Dedifferentiated amniotic fluid mesenchymal stem cell (primary cell): ENCODE measurements around the gene FAM53B.

Experiments used
- DNase-seq: peaks from one replicate; pipeline ENCODE4 v3.0.0-alpha.2; 2016; ENCODE audit errors: extremely low spot score

The FAM53B gene

DNA sequence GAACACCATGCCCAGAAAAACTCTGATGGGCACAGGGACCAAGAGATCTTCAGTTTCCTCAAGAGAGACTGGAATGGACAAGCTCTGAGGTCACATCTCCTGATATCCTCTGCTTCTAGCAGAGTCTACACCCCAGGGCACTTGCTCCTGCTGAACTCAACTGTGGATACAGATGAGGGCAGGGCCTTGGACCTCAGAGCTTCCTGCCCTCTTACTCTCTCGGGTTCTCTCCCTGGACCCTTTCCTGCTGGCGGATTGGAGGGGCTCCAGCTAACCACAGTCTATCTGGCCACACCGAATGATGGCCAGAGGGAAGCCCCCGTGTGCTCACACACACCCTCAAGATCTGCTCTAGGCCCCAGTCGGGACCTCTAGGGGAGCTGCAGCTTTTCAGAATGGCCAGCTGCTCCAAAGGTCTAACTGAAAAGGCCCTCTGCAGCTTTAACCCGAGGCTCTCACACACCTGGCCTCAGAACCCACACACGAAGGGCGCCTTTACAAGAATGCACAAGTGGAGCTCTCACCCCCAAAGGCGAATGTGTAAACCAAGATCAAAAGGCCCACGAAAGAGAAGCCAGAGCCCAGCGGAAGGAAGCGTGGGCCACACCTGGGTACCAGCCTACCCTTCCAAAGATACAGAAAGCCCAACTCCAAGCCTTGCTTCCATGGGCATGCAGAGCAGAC, 65.5 kb downstream of the FAM53B start:
- no peak for DNase-seq

DNA sequence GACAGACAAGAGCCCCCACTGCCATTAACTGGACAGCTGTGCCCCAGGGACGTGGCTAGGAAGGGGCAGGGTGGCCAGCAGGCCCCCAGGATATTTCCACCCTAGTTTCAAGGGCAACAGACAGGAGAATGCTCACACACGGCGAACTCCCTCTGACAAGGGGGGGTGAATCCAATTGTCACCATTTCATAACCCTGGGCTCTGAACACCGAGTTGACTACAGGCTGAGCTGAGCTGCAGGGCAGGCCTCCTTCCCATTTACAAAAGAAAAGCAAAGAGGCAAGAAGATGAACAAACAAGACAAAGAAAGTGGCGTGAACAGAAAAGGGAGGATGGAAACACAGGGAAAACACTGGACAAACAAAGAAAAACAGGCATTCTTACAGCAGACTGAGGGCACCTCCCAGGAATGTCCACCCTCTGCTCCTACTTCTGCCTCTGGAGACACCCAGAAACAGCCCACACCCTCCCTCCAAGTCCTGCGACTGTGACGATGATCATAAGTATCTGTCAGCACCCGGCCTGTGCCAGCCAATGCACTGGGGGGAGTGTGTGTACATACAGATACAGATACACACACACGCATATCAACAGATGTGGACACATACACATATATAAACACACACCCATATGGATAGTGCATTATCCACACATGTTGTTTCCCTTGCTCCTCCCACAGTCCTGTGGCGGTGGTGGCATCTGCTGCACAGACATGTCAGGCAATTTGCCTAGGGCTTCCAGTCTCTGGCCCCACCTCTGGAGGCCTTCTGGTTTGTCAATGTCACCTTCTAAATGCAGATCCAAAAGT, 66.2 kb downstream of the FAM53B start:
- peak; percentile 31 for DNase-seq

GRCh38 chr10:124677293-124677699, 66.9 kb downstream of the FAM53B start:
- DNase-seq, result no peak

- DNase-seq, result no peak
Observed at GRCh38 chr10:124676416-124677062, 67.6 kb downstream of the FAM53B start.

DNA sequence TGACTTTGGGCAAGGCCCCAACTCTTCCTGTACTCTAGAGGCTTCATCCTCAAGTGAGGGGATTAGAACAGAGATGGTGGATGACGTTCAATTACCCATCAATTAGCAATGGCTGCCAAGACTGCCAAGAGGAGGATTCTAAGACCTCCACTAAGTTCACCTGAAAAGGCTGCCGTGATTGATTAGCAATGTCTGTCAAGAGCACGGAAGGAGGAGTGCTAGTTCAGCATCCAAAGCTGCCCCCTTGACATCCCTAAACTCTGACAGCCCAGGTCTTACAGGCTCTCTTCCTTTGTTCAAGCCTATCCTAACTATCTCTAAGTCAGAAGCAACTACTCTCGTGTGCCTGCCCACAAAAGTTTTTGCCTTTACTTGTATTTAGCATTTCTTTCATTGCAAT, 68.4 kb downstream of the FAM53B start:
- no peak for DNase-seq

DNA sequence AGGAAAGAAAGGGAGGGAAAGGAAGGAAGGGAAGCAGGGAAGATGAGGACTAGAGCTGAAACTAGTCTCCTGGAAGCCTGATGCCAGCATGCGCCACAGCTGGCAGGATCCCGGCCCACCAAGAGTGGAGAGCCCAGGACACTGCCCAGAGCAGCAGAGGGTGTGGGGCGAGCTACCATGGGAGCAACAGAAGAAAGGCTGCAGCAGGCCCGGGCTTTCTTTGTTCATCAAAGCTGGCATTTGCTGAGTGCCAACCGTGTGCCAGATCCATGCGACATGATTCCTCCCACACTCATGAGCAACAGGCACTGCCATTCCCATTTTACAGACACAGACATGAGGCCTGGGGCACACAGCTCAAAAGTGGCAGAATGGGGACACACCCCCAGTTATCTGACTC, 68.9 kb downstream of the FAM53B start:
- DNase-seq, result no peak

DNA sequence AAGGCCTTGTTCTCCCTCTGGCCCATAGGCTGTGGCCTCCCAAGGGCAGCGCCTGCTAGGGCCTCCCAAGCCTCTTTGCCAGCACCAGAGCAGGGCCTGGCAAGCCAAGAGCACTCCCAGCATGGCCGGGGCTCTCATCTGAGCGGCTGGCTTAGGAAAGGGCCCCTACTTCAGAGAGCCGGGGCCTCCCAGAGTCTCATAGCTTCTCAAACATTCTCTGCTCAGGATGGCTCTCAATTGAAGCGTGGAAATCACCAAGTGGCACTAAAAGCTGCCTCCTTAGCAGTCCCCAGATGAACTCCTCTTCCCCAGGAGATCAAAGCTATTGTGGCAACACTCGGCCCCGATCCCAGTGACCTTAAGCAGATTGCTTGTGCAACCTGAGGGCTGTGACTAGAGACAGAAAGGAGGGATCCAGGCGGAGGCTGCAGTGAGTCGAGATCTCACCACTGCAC, 69.4 kb downstream of the FAM53B start:
- DNase-seq, result no peak

GRCh38 chr10:124672181-124672638, 72.0 kb downstream of the FAM53B start:
- no peak for DNase-seq

- DNase-seq, result no peak
Observed at GRCh38 chr10:124671486-124672075, 72.6 kb downstream of the FAM53B start.

DNA sequence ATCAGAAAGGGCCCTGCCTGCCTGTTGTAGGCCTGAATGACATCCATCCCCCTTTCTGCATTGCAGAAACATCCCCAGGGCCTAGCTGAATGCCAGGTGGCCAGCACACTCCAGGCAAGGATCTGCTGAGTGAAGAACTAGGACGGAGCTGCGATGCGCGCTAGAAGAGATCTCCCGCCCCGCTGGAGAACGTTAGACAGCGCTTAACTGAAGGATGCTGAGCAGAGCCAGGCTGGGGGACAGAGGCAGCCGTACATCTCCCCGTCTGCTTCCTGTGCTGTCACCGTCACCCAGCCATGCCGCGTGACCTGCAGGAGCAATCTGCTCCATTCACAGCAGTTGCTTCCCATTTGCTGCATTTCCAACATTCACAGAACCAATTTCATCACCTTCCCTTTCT, 73.3 kb downstream of the FAM53B start:
- DNase-seq, result no peak

- no peak for DNase-seq
Observed at GRCh38 chr10:124669824-124670654, 74.1 kb downstream of the FAM53B start.

- DNase-seq, result no peak
Observed at GRCh38 chr10:124669141-124669823, 74.9 kb downstream of the FAM53B start.

DNA sequence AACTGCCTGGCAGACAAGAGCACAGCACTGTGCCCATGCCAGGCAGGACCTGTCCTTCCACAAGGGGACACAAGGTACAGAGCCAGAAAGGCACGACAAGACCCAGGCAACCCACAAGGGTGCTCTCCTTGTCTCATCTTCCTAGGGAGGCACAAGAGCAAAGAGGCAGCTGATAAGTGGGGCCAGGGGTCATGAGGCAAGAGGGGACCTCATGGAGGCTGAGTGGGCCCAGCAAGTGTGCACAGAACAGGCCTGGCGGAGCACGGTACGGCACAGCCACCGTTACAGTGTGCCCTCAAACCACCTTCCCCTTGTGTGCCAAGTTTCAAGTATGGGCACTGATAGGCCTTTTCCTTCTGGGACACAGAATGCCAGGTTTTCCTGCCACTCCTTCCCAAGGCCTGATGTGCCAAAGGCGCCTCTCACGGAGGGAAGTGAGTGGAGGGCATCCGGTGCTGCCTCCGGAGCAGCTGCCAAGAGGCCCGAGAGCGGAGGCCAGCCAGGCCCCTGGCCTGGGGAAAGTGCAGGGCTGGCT, 75.6 kb downstream of the FAM53B start:
- no peak for DNase-seq

GRCh38 chr10:124667425-124668345, 76.5 kb downstream of the FAM53B start:
- no peak for DNase-seq

DNA sequence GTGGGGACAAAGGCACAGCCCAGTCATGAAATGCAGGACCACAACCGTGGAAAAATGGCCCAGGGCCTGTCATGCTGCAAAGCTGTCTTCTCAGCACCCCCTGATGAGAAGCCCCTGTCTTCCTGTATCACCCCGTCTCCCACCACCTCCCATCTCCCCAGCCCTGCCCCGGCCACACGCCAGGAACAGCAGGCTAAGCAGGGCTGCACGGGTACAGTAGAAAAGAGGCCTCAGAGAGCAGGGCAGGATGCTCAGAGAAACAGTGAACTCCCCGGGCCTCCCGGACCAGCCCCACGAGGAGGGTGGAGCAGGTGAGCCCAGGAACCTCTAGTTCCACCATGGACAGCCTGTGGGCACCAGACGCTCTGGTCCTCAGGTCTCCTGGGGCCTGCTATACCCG, 77.7 kb downstream of the FAM53B start:
- DNase-seq, result no peak

GRCh38 chr10:124665980-124666379, 78.2 kb downstream of the FAM53B start:
- no peak for DNase-seq

DNA sequence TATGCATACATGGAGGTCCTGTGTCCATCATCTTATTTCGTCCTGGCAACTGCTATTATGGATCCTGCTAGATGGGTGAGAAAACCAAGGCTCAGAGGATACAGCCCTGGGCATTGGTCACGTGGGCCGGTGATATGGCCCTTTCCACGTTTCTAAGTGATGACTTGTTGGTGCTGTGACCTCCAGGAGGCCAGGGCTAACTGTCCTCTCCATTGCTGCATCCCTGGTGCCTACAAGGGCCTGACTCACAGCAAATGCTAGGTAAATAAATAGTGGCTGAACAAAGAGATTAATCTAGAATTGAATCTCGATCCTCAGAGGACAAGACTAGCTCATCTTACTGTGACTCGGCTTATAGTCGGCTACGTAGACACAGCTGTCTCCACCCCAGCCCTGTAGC, 78.6 kb downstream of the FAM53B start:
- no peak for DNase-seq

DNA sequence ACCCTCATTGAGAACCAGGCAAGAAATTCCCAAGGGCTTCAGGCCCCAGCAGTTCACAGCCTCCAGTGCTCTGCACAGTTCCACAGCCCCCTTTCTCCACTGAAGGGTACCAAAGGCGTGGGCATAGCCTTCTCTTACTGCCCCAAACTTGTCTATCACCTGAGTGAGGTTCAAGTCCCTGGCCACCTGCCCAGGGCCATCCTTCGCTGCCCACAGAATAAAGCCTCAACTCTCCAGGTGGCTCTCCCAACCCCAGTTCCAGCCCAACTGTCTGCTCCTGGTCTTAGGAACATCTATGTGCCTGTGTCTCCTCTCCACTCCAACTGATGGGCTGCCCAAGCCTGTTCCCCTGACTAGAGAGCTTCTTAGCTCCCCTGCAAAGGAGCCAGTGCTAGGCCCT, 79.1 kb downstream of the FAM53B start:
- DNase-seq, result no peak

DNA sequence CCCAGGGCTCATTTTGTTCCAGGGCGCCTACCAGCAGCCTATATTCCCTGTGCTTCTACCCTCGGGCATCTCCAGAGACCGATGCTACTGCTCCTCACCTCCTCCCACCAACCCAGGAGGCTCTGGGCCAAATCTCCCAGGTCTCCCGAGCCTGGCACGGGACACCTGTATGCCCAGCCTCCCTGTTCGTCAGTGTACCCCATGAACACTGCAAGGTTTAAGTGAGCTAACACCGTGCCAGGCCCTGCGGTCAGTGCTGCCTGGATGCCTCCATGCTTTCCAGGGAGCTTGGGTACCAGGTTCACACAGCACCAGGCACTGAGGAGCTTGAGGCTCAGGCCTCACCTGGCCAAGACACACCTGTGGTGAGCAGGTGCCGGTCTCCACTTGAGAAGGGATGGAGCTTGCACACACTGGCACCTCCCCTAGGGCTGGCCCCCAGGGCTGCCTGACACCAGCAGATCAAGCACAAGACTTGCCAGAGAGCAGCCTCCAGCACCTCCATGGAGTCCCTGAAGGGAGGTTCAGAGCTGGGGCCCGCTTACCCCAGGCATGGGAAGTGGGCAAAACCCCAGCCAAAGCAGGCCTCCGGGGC, 80.3 kb downstream of the FAM53B start:
- DNase-seq, result no peak
